Uterus (tissue), 4 donors: ENCODE measurements around the gene MTG1. TPM values are rescaled to one million over a fixed set of nuclear protein-coding genes. Genes with fewer than 3 reads are reported as not detected.
A peak's percentile ranks its signal among the peaks of the same experiment; 100 is the strongest.

ENCODE experiments used
- DNase-seq, 2 donors: peaks; one replicate each; pipeline ENCODE4 v3.0.0-alpha.2; 2019 to 2020
- H3K27ac ChIP-seq, 2 donors: fragments of 200-600 bp; sonication (generic); 1 replicate in 1 of 2; 2 replicates in 1 of 2; pipeline ENCODE4 v1.5.1; 2016 to 2018
- H3K27me3 ChIP-seq, 2 donors: fragments of 200-600 bp; sonication (generic); one replicate each; pipeline ENCODE4 v1.5.1; 2018 to 2019; ENCODE audit warnings: control low read depth in 1 of 2
- H3K36me3 ChIP-seq, 2 donors: fragments of 200-600 bp; sonication (generic); one replicate each; pipeline ENCODE4 v1.5.1; 2019; ENCODE audit warnings: control low read depth in 1 of 2
- H3K4me1 ChIP-seq, 2 donors: fragments of 200-600 bp; sonication (generic); one replicate each; pipeline ENCODE4 v1.5.1; 2018 to 2019; ENCODE audit warnings: control low read depth in 1 of 2
- H3K4me3 ChIP-seq, 2 donors: fragments of 200-600 bp; sonication (generic); 1 replicate in 1 of 2; 2 replicates in 1 of 2; pipeline ENCODE4 v1.5.1; 2018 to 2019; ENCODE audit warnings: mild to moderate bottlenecking in 1 of 2
- H3K9me3 ChIP-seq, 2 donors: fragments of 200-600 bp; sonication (generic); one replicate each; pipeline ENCODE4 v1.5.1; 2019; ENCODE audit warnings: control low read depth in 1 of 2
- CTCF ChIP-seq, 4 experiments: fragments of 200-600 bp in 2 of 4; fragments of 450-650 bp in 2 of 4; sonication (generic) in 2 of 4; IDR thresholded peaks; one replicate each; pipeline ENCODE4 v1.5.1; 2016 to 2019; ENCODE audit warnings: antibody characterized with exemption in 4 of 4, mild to moderate bottlenecking in 2 of 4, moderate library complexity in 1 of 4
- POLR2A ChIP-seq, 2 donors: fragments of 450-650 bp; IDR thresholded peaks; one replicate each; pipeline ENCODE4 v1.6.1; 2016; ENCODE audit warnings: antibody characterized with exemption in 2 of 2, mild to moderate bottlenecking in 1 of 2, moderate library complexity in 1 of 2
- intact Hi-C: fragments of 100-400 bp; cut with DNase I; formaldehyde crosslinking; loops from one replicate; pipeline ENCODE4 v1.15.1; 2023; ENCODE audit warnings: low total_unique reads
- total RNA-seq, 4 donors: library from RNA; depleted of rRNA in 3 of 4; stranded (reverse); fragments of >200 nt in 3 of 4; gene quantifications; one replicate each; pipeline versions ENCODE4 v1.1.0 to v1.2.4, GENCODE V29; 2014 to 2023
- donor health status: DM: yes; HTN: yes; CAD: no.

MTG1 gene
- total RNA-seq, 4 donors from 2014 or later: 14.6 to 50.1 (median 32.6) TPM

- intact Hi-C loops: no loop called here
- H3K27me3 ChIP-seq: no peaks in the 10 kb centered on the region
- no peaks in the 10 kb centered on the region for H3K9me3 ChIP-seq
- peaks cover 0 to 8% of the 10 kb centered on the region in 2 donors for H3K4me1 ChIP-seq
- no peak overlapping the region for H3K27ac ChIP-seq
- no peaks in the 10 kb centered on the region for H3K36me3 ChIP-seq
- no peak overlapping the region for H3K4me3 ChIP-seq
- no peak for DNase-seq
- TF ChIP-seq CTCF (IDR thresholded peaks at IDR 0.05) (no peak), POLR2A (IDR thresholded peaks at IDR 0.05) (no peak)
Observed at GRCh38 chr10:133391761-133392518, 2.0 kb upstream of the MTG1 start.

- no peak for TF ChIP-seq CTCF (IDR thresholded peaks at IDR 0.05)
- no peak for TF ChIP-seq POLR2A (IDR thresholded peaks at IDR 0.05)
- Histone ChIP-seq H3K27me3 (no peaks in the 10 kb centered on the region), H3K27ac (peak overlapping the region in 1 of 2 donors; percentile 63)
Observed at GRCh38 chr10:133393401-133394063, 425 bp upstream of the MTG1 start.

GRCh38 chr10:133394801-133395221 is 854 bp downstream of the MTG1 start:
- H3K27me3 ChIP-seq: no peaks in the 10 kb centered on the region
- TF ChIP-seq POLR2A (IDR thresholded peaks at IDR 0.05) (no peak), CTCF (IDR thresholded peaks at IDR 0.05) (no peak)
- H3K36me3 ChIP-seq: no peaks in the 10 kb centered on the region
- intact Hi-C loops: no loop called here
- DNase-seq: no peak
- peak overlapping the region; percentile 61 to 82 for H3K4me3 ChIP-seq
- peaks cover 0 to 8% of the 10 kb centered on the region in 2 donors for H3K4me1 ChIP-seq
- H3K27ac ChIP-seq: peak overlapping the region; percentile 63 to 64
- H3K9me3 ChIP-seq: no peaks in the 10 kb centered on the region

More at GRCh38 chr10:133393401-133394063, 425 bp upstream of the MTG1 start:
- Histone ChIP-seq H3K4me1 (peaks cover 0 to 8% of the 10 kb centered on the region in 2 donors), H3K9me3 (no peaks in the 10 kb centered on the region), H3K4me3 (peak overlapping the region; percentile 61 to 82), H3K36me3 (no peaks in the 10 kb centered on the region)
- DNase-seq: no peak
- intact Hi-C loops: no loop called here

GRCh38 chr10:133396035-133396624 is 2.2 kb downstream of the MTG1 start:
- Histone ChIP-seq H3K27me3 (no peaks in the 10 kb centered on the region), H3K4me3 (no peak overlapping the region), H3K9me3 (no peaks in the 10 kb centered on the region), H3K36me3 (no peaks in the 10 kb centered on the region), H3K27ac (no peak overlapping the region), H3K4me1 (peaks cover 0 to 8% of the 10 kb centered on the region in 2 donors)
- no peak for DNase-seq
- TF ChIP-seq POLR2A (IDR thresholded peaks at IDR 0.05): no peak
- TF ChIP-seq CTCF (IDR thresholded peaks at IDR 0.05): no peak
- intact Hi-C loops: no loop called here

- Histone ChIP-seq H3K27me3 (no peaks in the 10 kb centered on the region), H3K4me3 (no peak overlapping the region), H3K36me3 (no peaks in the 10 kb centered on the region), H3K4me1 (peaks cover 0 to 8% of the 10 kb centered on the region in 2 donors), H3K27ac (no peak overlapping the region), H3K9me3 (no peaks in the 10 kb centered on the region)
- TF ChIP-seq CTCF (IDR thresholded peaks at IDR 0.05) (no peak), POLR2A (IDR thresholded peaks at IDR 0.05) (no peak)
- intact Hi-C loops: no loop called here
- no peak for DNase-seq
Observed at GRCh38 chr10:133397938-133398337, 4.0 kb downstream of the MTG1 start.
